Stimulated activated CD4-positive, alpha-beta T cell treated with anti-CD3 and anti-CD28 coated beads, Interleukin-2, amount 100 ng/mL, for 48 hours (primary cell): ENCODE measurements around the gene MANSC4.

Experiments used
- DNase-seq, 2 donors: peaks; one replicate each; pipeline ENCODE4 v3.0.0-alpha.2; 2020

MANSC4 gene

GRCh38 chr12:27797301-27798025, 17.4 kb upstream of the MANSC4 start:
- no peak for DNase-seq

- DNase-seq = no peak
Measured at GRCh38 chr12:27796128-27796527, 16.1 kb upstream of the MANSC4 start.

- DNase-seq = no peak
Measured at GRCh38 chr12:27794818-27795584, 15.0 kb upstream of the MANSC4 start.

GRCh38 chr12:27790179-27790578, 10.1 kb upstream of the MANSC4 start:
- DNase-seq = no peak

GRCh38 chr12:27787559-27787958, 7.5 kb upstream of the MANSC4 start:
- DNase-seq = no peak

- no peak for DNase-seq
Measured at GRCh38 chr12:27785882-27786570, 6.0 kb upstream of the MANSC4 start.

GRCh38 chr12:27782481-27782880, 2.4 kb upstream of the MANSC4 start:
- no peak for DNase-seq

- DNase-seq = no peak
Measured at GRCh38 chr12:27781680-27782079, 1.6 kb upstream of the MANSC4 start.

- no peak for DNase-seq
Measured at GRCh38 chr12:27780612-27781408, 774 bp upstream of the MANSC4 start.

- DNase-seq = peak; percentile 7 to 10
Measured at GRCh38 chr12:27779416-27779919, 568 bp downstream of the MANSC4 start.

GRCh38 chr12:27778206-27778605, 1.8 kb downstream of the MANSC4 start:
- no peak for DNase-seq

GRCh38 chr12:27777141-27777540, 2.9 kb downstream of the MANSC4 start:
- DNase-seq = no peak

- no peak for DNase-seq
Measured at GRCh38 chr12:27772328-27773049, 7.5 kb downstream of the MANSC4 start.

GRCh38 chr12:27771481-27772327, 8.3 kb downstream of the MANSC4 start:
- DNase-seq = no peak

GRCh38 chr12:27769142-27769673, 10.8 kb downstream of the MANSC4 start:
- no peak for DNase-seq

- no peak for DNase-seq
Measured at GRCh38 chr12:27766587-27766986, 13.4 kb downstream of the MANSC4 start.

GRCh38 chr12:27762757-27763156, 17.3 kb downstream of the MANSC4 start:
- DNase-seq = no peak

GRCh38 chr12:27756670-27757195, 23.3 kb downstream of the MANSC4 start:
- no peak for DNase-seq

GRCh38 chr12:27754795-27755194, 25.2 kb downstream of the MANSC4 start:
- DNase-seq = no peak

- no peak for DNase-seq
Measured at GRCh38 chr12:27751386-27752047, 28.5 kb downstream of the MANSC4 start.
